MCF 10A (cell line): Measurements from ENCODE around the gene EHBP1. TPM values are rescaled to one million over a fixed set of nuclear protein-coding genes. Genes with fewer than 3 reads are reported as not detected.

Source experiments
- BruUV-seq: library from RNA; stranded (reverse); fragments of 400-500 nt; replicated peaks from 2 replicates; lab custom pipeline; 2021; lab: Mats Ljungman, UMichigan
- CTCF ChIA-PET: fragments of 300-600 bp; sonication (Branson Sonifier 250); formaldehyde crosslinking; extraction: SDS; loops from one replicate; lab custom pipeline; 2021; ENCODE audit warnings: antibody characterized with exemption, inconsistent platforms; lab: Yijun Ruan, JAX
- POLR2A ChIA-PET: fragments of 300-600, 350-650 bp; sonication (Branson Sonifier 250); formaldehyde crosslinking; extraction: SDS; loops from one replicate; lab custom pipeline; 2020; ENCODE audit warnings: antibody characterized with exemption, inconsistent platforms; lab: Yijun Ruan, JAX
- DNase-seq: peaks from one replicate; pipeline ENCODE4 v3.0.0-alpha.2; 2018; ENCODE audit not compliant: unreplicated experiment
- H3K27ac Mint-ChIP-seq: one replicate; pipeline ENCODE4 v1.8.0; 2022; ENCODE audit warnings: mild to moderate bottlenecking, low read depth, mixed read lengths; ENCODE audit not compliant: unreplicated experiment
- H3K27me3 Mint-ChIP-seq: one replicate; pipeline ENCODE4 v1.8.0; 2022; ENCODE audit warnings: mixed read lengths; ENCODE audit not compliant: insufficient read depth, unreplicated experiment
- H3K36me3 Mint-ChIP-seq: one replicate; pipeline ENCODE4 v1.8.0; 2022; ENCODE audit warnings: mild to moderate bottlenecking, moderate library complexity, mixed read lengths; ENCODE audit not compliant: insufficient read depth, unreplicated experiment
- H3K4me1 Mint-ChIP-seq: one replicate; pipeline ENCODE4 v1.8.0; 2022; ENCODE audit warnings: mixed read lengths; ENCODE audit not compliant: insufficient read depth, unreplicated experiment
- H3K4me3 Mint-ChIP-seq: one replicate; pipeline ENCODE4 v1.8.0; 2022; ENCODE audit warnings: mild to moderate bottlenecking, moderate library complexity, mixed read lengths; ENCODE audit not compliant: unreplicated experiment
- H3K9me3 Mint-ChIP-seq: one replicate; pipeline ENCODE4 v1.8.0; 2022; ENCODE audit warnings: mixed read lengths; ENCODE audit not compliant: unreplicated experiment
- intact Hi-C: fragments of 100-400 bp; cut with micrococcal nuclease; formaldehyde crosslinking; loops from 2 replicates; pipeline ENCODE4 v1.14.1; 2022
- total RNA-seq: library from RNA; stranded (reverse); gene quantifications from 2 replicates; pipeline ENCODE4 v1.2.3, GENCODE V29; 2022
- TF ChIP-seq, protein P1 (sequence below): fragments of 200-600 bp; IDR thresholded peaks from one replicate; pipeline ENCODE4 v1.8.0; 2022; ENCODE audit warnings: antibody characterized with exemption, mild to moderate bottlenecking; ENCODE audit not compliant: unreplicated experiment

The EHBP1 gene
- total RNA-seq, 1 experiment from 2014 or later: 81.2 TPM

DNA sequence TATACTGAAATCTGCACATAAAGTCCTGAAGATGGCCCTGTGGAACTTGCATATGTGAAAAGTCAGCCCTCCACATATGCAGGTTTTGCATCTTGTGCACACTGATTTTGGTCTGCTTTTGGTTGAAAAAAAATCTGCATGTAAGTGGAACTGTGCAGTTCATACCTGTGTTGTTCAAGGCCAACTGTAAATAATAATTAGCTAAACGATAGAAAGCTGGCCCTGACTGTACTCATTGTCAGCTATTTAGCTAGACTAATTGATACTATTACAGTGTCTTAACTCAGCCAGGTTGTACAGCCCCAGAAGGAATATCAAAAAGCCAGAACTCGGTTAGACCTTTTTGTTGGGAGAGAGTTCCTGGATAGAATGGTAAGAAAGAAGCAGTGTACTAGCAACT lies 54.5 kb downstream of the EHBP1 start:
- no TSS peak for BruUV-seq
- no peak for DNase-seq
- POLR2A ChIA-PET: no interaction called here
- H3K27ac Mint-ChIP-seq: no peak overlapping the region
- TF ChIP-seq, protein P1, sequence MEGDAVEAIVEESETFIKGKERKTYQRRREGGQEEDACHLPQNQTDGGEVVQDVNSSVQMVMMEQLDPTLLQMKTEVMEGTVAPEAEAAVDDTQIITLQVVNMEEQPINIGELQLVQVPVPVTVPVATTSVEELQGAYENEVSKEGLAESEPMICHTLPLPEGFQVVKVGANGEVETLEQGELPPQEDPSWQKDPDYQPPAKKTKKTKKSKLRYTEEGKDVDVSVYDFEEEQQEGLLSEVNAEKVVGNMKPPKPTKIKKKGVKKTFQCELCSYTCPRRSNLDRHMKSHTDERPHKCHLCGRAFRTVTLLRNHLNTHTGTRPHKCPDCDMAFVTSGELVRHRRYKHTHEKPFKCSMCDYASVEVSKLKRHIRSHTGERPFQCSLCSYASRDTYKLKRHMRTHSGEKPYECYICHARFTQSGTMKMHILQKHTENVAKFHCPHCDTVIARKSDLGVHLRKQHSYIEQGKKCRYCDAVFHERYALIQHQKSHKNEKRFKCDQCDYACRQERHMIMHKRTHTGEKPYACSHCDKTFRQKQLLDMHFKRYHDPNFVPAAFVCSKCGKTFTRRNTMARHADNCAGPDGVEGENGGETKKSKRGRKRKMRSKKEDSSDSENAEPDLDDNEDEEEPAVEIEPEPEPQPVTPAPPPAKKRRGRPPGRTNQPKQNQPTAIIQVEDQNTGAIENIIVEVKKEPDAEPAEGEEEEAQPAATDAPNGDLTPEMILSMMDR: no peak
- CTCF ChIA-PET: interaction anchor here (0.7 kb wide), 1 partner anchor 15 kb away, joined by 4 read pairs; no protein-coding TSS in a partner anchor
- peaks cover 6% of the 10 kb centered on the region for H3K36me3 Mint-ChIP-seq
- intact Hi-C loops: no loop called here
- no peaks in the 10 kb centered on the region for H3K27me3 Mint-ChIP-seq
- H3K4me3 Mint-ChIP-seq: no peak overlapping the region
- peaks cover 13% of the 10 kb centered on the region for H3K4me1 Mint-ChIP-seq
- H3K9me3 Mint-ChIP-seq: no peaks in the 10 kb centered on the region

DNA sequence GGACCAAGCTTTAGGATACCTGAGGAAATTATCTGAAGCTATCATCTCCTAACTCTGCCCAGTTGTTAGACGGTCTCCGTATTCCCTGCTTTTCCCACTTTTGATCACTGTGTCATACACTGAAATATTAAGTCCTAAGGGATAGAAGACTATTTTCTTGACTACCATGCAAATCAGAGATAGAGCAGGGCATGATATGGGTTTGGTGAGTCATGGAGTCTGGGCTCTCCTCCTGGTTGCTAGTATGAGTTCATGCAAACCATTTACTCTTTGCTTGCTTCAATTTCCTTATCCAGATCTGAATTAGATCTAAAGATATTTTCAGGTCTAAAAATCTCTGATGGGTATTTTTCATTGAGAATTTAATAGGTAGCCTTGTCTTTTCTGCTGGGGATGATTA lies 55.0 kb downstream of the EHBP1 start:
- peaks cover under 1% of the 10 kb centered on the region for H3K36me3 Mint-ChIP-seq
- H3K9me3 Mint-ChIP-seq: no peaks in the 10 kb centered on the region
- no peaks in the 10 kb centered on the region for H3K27me3 Mint-ChIP-seq
- TF ChIP-seq, protein P1: no peak
- no TSS peak for BruUV-seq
- peaks cover 16% of the 10 kb centered on the region for H3K4me1 Mint-ChIP-seq
- POLR2A ChIA-PET: no interaction called here
- CTCF ChIA-PET: interaction anchor here (0.7 kb wide), 1 partner anchor 15 kb away, joined by 4 read pairs; no protein-coding TSS in a partner anchor
- no peak overlapping the region for H3K4me3 Mint-ChIP-seq
- peak; percentile 26 for DNase-seq
- H3K27ac Mint-ChIP-seq: peak overlapping the region; percentile 32
- intact Hi-C loops: no loop called here

DNA sequence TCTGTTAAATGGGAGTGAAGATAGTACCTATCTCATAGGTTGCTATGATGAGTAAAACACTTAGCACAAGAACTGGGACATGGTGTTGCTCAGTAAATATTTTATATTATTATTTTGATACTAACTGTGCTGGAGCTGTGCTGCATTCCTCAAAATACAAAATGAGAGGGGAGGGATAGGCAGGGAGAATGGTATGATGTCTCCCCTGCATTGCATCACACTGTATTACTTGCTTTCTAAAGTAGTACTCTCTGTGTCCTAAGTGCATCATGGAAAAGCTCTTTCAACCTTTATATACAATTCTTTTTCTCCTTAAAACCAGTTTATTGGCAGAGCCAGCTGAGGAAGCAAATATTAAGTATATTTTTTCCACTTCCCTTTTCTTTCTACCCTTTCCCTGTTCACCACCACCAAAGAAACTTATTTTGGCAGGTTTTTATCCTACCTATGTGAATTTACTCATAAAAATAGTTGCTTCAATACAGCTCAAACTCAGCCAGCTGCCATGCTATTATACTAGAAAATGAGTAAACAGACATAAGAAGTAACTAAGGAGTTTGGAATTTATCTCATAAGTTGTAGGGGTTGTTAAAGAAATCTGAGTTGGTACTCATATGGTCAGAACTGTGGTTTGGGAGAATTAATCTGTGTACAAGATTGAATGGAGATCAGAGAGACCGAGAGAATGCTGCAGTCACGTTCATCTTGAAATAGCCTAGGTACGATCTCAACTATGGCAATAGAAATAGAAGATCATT lies 60.3 kb downstream of the EHBP1 start:
- no peak overlapping the region for H3K4me3 Mint-ChIP-seq
- no peak for DNase-seq
- no peak overlapping the region for H3K27ac Mint-ChIP-seq
- peaks cover 13% of the 10 kb centered on the region for H3K36me3 Mint-ChIP-seq
- peaks cover 19% of the 10 kb centered on the region for H3K4me1 Mint-ChIP-seq
- intact Hi-C loops: no loop called here
- ChIA-PET POLR2A (interaction anchor here (0.6 kb wide), 1 partner anchor 420 kb away, joined by 4 read pairs; no protein-coding TSS in a partner anchor), CTCF (interaction anchor here (0.6 to 1.5 kb wide), 4 partner anchors 9 to 603 kb away, joined by 3 to 9 read pairs (median 4); no protein-coding TSS in a partner anchor)
- no peaks in the 10 kb centered on the region for H3K27me3 Mint-ChIP-seq
- BruUV-seq: TSS peak; percentile 12
- TF ChIP-seq, protein P1: no peak
- peaks cover 7% of the 10 kb centered on the region for H3K9me3 Mint-ChIP-seq

DNA sequence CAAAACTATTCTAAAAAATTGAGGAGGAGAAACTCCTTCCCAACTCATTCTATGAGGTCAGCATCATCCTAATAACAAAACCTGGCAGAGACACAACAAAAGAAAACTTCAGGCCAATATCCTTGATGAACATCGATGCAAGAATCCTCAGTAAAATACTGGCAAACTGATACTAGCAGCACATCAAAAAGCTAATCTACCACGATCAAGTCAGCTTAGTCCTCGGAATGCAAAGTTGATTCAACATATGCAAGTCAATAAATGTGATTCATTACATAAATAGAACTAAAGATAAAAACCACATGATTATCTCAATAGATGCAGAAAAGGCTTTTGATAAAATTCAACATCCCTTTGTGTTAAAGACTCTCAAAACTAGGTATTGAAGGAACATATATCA lies 63.1 kb downstream of the EHBP1 start:
- intact Hi-C loops: no loop called here
- no peak for DNase-seq
- Mint-ChIP-seq H3K4me1 (peaks cover 10% of the 10 kb centered on the region), H3K36me3 (peaks cover 21% of the 10 kb centered on the region), H3K27me3 (no peaks in the 10 kb centered on the region), H3K9me3 (peaks cover 7% of the 10 kb centered on the region), H3K4me3 (no peak overlapping the region), H3K27ac (no peak overlapping the region)
- POLR2A ChIA-PET: interaction anchor here (0.6 to 2.0 kb wide), 6 partner anchors 10 to 262 kb away, joined by 3 to 8 read pairs (median 4); partner anchors contain the start of gene EHBP1
- no TSS peak for BruUV-seq
- CTCF ChIA-PET: interaction anchor here (1.9 to 12.2 kb wide), 2 partner anchors 18 to 314 kb away, joined by 4 to 266 read pairs; no protein-coding TSS in a partner anchor
- TF ChIP-seq, protein P1: no peak
